Right renal cortex interstitium (tissue), 3 donors: ENCODE measurements around the gene C17orf58. TPM values are rescaled to one million over a fixed set of nuclear protein-coding genes. Genes with fewer than 3 reads are reported as not detected.
A peak's percentile ranks its signal among the peaks of the same experiment; 100 is the strongest.
"Not testable (repeated sequence)": the region's sequence is repeated elsewhere in the genome, so short reads cannot be mapped to it uniquely, and the experiment has no call there.

Experiments
- DNase-seq, 3 donors: peaks; one replicate each; pipeline ENCODE4 v3.0.0-alpha.2; 2013; ENCODE audit warnings: low read depth in 3 of 3, low spot score in 2 of 3
- polyA plus RNA-seq, 3 donors: library from polyadenylated mRNA; unstranded; fragments of 120-200 nt; gene quantifications; one replicate each; pipeline ENCODE4 v1.2.1, GENCODE V29; 2013; ENCODE audit not compliant: insufficient read length in 3 of 3

Gene C17orf58
- 10 to 100 TPM; 22.1 to 23.8 (median 22.6) TPM for polyA plus RNA-seq

GRCh38 chr17:67996301-67997171, at the start of gene C17orf58:
Gene C17orf58 (minus strand): TSS chr17:67996469. CDS start chr17:67996198, 271 bp downstream.
- DNase-seq: not testable (repeated sequence)

GRCh38 chr17:68036304-68037147, 40.3 kb upstream of the C17orf58 start:
- no peak for DNase-seq

GRCh38 chr17:68035523-68036303, 39.4 kb upstream of the C17orf58 start, which contains the start of gene KPNA2:
Gene KPNA2 (plus strand): TSS chr17:68035735. CDS start chr17:68037133, 1,398 bp downstream.
- peak in 2 of 3 donors; percentile 95 to 97 for DNase-seq

- DNase-seq: peak in 1 of 3 donors; percentile 90
Observed at GRCh38 chr17:68035131-68035522, 38.9 kb upstream of the C17orf58 start.

- DNase-seq: no peak
Observed at GRCh38 chr17:68034452-68034776, 38.1 kb upstream of the C17orf58 start.

GRCh38 chr17:68033636-68034451, 37.6 kb upstream of the C17orf58 start:
- DNase-seq: no peak

- DNase-seq: no peak
Observed at GRCh38 chr17:68029512-68030215, 33.4 kb upstream of the C17orf58 start.

GRCh38 chr17:68022547-68022946, 26.3 kb upstream of the C17orf58 start:
- not testable (repeated sequence) for DNase-seq

- DNase-seq: no peak
Observed at GRCh38 chr17:68021963-68022362, 25.7 kb upstream of the C17orf58 start.

- not testable (repeated sequence) for DNase-seq
Observed at GRCh38 chr17:68020791-68021190, 24.5 kb upstream of the C17orf58 start.

- DNase-seq: no peak
Observed at GRCh38 chr17:68020409-68020756, 24.1 kb upstream of the C17orf58 start.

- DNase-seq: peak; percentile 90 to 95 (median 91)
Observed at GRCh38 chr17:68019675-68020408, 23.6 kb upstream of the C17orf58 start.

GRCh38 chr17:68019336-68019674, 23.0 kb upstream of the C17orf58 start:
- no peak for DNase-seq

- DNase-seq: not testable (repeated sequence)
Observed at GRCh38 chr17:68018493-68018892, 22.2 kb upstream of the C17orf58 start.

- no peak for DNase-seq
Observed at GRCh38 chr17:68016838-68017237, 20.6 kb upstream of the C17orf58 start.

- DNase-seq: no peak
Observed at GRCh38 chr17:68015081-68015723, 18.9 kb upstream of the C17orf58 start.

- no peak for DNase-seq
Observed at GRCh38 chr17:68013385-68013784, 17.1 kb upstream of the C17orf58 start.

GRCh38 chr17:68011199-68011665, 15.0 kb upstream of the C17orf58 start:
- DNase-seq: no peak
